ENCODE results near the gene SMIM29.
A peak's percentile ranks its signal among the peaks of the same experiment; 100 is the strongest.

SMIM29 gene

GRCh38 chr6:34226066-34226465 is 22.7 kb downstream of the SMIM29 start:
- no peak for DNase-seq (ENCODE audit: low spot score)

GRCh38 chr6:34225551-34225950 is 23.3 kb downstream of the SMIM29 start:
- no peak for DNase-seq (ENCODE audit: low spot score)

- peak; percentile 95 for DNase-seq (ENCODE audit: low spot score)
Measured at GRCh38 chr6:34223956-34224940, 24.6 kb downstream of the SMIM29 start.

GRCh38 chr6:34223381-34223955 is 25.3 kb downstream of the SMIM29 start:
- DNase-seq (ENCODE audit: low spot score) = no peak

- no peak for DNase-seq (ENCODE audit: low spot score)
Measured at GRCh38 chr6:34218691-34219090, 30.1 kb downstream of the SMIM29 start.

GRCh38 chr6:34213772-34214171 is 35.0 kb downstream of the SMIM29 start:
- DNase-seq (ENCODE audit: low spot score) = no peak

- no peak for DNase-seq (ENCODE audit: low spot score)
Measured at GRCh38 chr6:34207695-34208443, 40.9 kb downstream of the SMIM29 start.

GRCh38 chr6:34206726-34207125 is 42.1 kb downstream of the SMIM29 start:
- DNase-seq (ENCODE audit: low spot score) = no peak

GRCh38 chr6:34205916-34206315 is 42.9 kb downstream of the SMIM29 start:
- no peak for DNase-seq (ENCODE audit: low spot score)

GRCh38 chr6:34205466-34205865 is 43.3 kb downstream of the SMIM29 start:
- DNase-seq (ENCODE audit: low spot score) = no peak

GRCh38 chr6:34204693-34205092 is 44.1 kb downstream of the SMIM29 start:
- DNase-seq (ENCODE audit: low spot score) = no peak

GRCh38 chr6:34202329-34203201 is 46.2 kb downstream of the SMIM29 start:
- DNase-seq (ENCODE audit: low spot score) = no peak

- no peak for DNase-seq (ENCODE audit: low spot score)
Measured at GRCh38 chr6:34201455-34202107, 47.2 kb downstream of the SMIM29 start.

GRCh38 chr6:34200340-34200971 is 48.4 kb downstream of the SMIM29 start:
- no peak for DNase-seq (ENCODE audit: low spot score)

GRCh38 chr6:34196833-34197195 is 52.0 kb downstream of the SMIM29 start:
- no peak for DNase-seq (ENCODE audit: low spot score)
